Stimulated activated naive CD8-positive, alpha-beta T cell treated with anti-CD3 and anti-CD28 coated beads, Interleukin-15, Interleukin-2, amounts not matched to agents 100 U/mL and 50 U/mL, for 24 hours (primary cell): ENCODE results near the gene POU1F1.
A peak's percentile ranks its signal among the peaks of the same experiment; 100 is the strongest.
"Not testable (repeated sequence)": the region's sequence is repeated elsewhere in the genome, so short reads cannot be mapped to it uniquely, and the experiment has no call there.

Source experiments
- ATAC-seq: fragments of 150-1000 bp; cut with Tn5 transposase; one replicate; pipeline ENCODE4 v1.10.0; 2021
- DNase-seq: peaks from one replicate; pipeline ENCODE4 v3.0.0; 2021

The POU1F1 gene

DNA sequence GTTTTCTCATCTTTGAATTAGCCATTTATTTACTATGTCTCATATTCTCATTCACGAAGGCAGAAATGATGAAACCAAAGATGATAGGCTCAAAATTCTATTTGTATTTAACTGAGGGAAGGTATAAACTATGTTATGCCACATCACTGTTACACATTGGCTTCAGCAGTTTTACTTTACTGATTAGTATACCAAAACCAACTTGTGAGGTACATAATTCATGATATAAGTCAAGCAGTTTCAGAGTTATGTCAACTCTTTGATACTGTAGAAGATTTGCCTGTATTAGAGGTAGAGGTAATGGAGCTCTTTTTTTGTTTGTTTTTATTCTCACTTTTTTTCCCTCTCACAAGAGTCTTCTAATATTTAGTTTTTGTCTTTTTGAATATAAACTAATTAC lies 26.4 kb downstream of the POU1F1 start:
- no peak for DNase-seq
- ATAC-seq: no peak

GRCh38 chr3:87248831-87249230 lies 27.6 kb downstream of the POU1F1 start:
- no peak for DNase-seq
- no peak for ATAC-seq

- ATAC-seq, DNase-seq: not testable (repeated sequence)
These were observed 28.2 kb downstream of the POU1F1 start for GRCh38 chr3:87248231-87248630.

DNA sequence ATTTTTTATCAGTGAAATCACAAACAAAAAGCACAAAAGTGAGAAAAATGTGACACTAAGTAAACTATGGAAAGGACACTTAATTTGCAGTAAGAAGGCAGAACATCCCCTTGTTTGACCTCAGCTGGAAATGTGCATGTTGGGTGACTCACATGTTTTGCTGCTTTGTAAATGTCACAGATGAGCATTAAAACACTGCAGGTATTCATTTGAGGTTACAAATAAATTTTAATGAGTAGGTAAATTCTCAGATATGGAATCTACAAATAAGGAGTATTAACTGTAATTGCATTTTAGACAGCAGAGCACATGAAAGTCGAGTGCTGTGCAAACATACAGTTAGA lies 29.0 kb downstream of the POU1F1 start:
- DNase-seq: no peak
- no peak for ATAC-seq

DNA sequence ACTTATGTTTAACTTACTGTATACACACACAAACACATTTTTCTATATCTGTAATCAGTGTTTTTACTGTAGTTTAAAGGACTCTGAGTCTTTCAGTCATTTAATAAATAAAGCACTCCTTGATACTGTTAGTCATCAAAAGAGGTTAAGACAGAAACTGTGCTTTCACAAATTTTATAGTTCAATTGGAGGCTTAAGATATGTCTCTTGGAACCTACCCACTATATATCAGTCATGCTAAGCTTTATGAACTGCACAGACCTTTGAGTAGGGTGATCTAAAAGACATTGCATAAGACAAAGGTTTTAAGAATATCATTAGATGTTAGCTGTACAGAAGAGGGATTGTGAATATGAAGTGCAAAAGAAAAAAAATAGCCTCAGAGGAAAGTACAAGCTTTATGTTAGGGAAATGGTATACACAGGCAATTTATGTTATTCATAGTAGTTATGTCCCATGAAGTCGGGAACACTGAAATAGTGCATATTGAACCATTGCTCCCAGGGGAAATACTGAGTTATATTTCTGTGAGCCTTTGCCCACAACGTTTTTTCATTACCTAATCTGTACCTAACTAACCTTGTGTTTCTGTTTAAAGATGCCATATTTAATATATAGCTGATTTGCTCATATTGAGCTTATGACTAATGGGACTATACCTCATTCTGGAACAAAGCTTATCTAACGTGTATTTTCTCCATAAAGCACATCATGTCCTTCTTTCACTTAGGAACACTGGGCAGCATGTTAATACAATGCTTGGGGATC lies 29.5 kb downstream of the POU1F1 start:
- ATAC-seq (peak; percentile 23), DNase-seq (no peak)

- DNase-seq (no peak), ATAC-seq (no peak)
These were observed 40.3 kb downstream of the POU1F1 start for GRCh38 chr3:87236093-87236492.

DNA sequence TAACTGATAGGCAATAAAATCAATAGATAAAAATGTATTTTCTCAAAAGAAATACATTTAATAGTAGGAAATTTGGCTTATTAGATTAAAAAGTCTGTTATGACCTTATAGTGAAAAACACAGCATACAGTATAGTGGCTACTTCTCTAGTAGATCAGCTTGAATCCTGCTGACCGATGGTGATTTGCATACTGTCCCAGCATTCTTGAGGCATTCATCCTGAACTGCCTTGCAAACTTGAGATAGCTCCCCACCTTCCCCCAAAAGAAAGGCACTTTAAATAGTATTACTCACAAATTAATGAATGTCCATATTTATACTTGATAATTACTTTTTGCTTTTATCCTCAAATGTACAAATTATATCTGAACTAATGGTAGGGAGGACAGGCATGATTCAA lies 42.6 kb downstream of the POU1F1 start:
- DNase-seq: no peak
- no peak for ATAC-seq

GRCh38 chr3:87229113-87229512 lies 47.3 kb downstream of the POU1F1 start:
- no peak for DNase-seq
- no peak for ATAC-seq

- ATAC-seq (no peak), DNase-seq (no peak)
These were observed 48.1 kb downstream of the POU1F1 start for GRCh38 chr3:87228316-87228715.

- no peak for ATAC-seq
- DNase-seq: no peak
These were observed 48.6 kb downstream of the POU1F1 start for GRCh38 chr3:87227835-87228144.

DNA sequence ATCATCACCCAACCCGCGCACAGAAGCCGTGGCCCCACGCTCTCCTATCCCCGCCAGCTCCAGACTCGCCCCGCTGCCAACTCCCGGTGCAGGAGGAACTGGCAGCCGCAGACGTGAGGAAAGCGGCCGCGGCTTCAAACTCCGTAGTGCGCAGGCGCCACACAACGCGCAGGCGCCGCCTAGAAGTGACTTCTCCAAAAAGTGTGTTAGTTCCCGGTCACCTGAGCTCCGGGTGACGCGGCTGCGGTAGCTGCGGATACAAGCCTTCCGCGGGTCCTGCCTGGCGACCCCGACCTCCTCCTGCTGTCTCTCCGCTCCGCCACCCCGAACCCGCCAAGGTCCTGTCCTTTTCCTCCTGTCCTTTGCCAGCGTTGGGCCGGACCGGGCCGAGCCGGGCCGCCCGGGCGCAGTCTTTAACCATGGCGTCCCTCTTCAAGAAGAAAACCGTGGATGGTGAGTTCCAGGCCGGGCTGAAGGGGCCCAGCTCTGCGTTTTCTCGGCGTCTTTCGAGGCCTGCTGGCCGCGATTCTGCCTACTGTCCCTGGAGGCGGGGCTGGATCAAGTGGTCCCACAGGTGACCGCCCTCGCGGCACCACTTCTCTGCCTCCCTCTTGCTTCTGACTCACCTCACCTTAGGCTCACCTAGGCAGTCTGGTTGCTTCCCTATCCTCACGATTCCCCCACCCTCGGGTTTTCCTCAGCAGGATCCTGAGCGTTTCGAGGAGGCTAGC lies 49.1 kb downstream of the POU1F1 start, which contains the start of gene CHMP2B:
Gene CHMP2B, plus strand, starts transcription at position 206 of the 731 bp plus-strand sequence. Its CDS starts 214 bp downstream, at position 420.
- DNase-seq: peak; percentile 89
- ATAC-seq: peak; percentile 94

GRCh38 chr3:87225659-87226058 lies 50.7 kb downstream of the POU1F1 start:
- no peak for ATAC-seq
- no peak for DNase-seq

DNA sequence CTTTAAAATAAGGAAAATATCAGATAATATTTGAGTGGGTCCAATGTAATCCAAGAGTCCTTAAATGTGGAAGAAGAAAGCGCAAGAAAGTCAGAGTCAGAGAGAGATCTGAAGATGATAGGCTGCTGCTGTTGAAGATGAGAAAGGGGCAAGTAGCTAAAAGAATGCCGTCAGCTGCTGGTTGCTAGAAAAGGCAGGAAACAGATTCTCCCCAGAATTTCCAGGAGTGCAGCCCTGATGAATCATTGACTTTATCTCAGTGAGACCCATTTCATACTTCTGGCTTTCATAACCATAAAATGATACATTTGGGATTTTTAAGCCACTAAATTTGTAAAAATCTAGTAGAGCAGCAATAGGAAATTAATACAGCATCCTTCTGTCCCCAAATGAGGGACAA lies 56.8 kb downstream of the POU1F1 start:
- ATAC-seq (no peak), DNase-seq (no peak)

DNA sequence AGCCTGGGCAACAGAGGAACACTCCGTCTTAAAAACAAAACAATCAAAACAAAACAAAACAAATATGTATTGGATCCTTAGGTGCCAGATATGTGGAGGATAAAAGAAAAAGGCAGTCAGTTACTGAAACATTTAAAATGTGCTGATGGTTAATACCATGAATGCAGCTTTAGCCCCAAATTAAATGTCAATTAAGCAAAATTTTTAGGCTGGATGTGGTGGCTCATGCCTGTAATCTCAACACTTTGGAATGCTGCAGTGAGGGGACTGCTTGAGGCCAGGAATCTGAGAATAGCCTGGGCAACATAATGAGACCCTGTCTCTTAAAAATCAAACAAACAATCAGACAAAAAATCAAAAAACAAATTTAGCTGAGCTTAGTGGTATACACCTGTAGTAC lies 57.8 kb downstream of the POU1F1 start:
- ATAC-seq (no peak), DNase-seq (no peak)
